Measurements from ENCODE around the gene KCNMA1.

- no peak for TF ChIP-seq ZNF274 (IDR thresholded peaks at IDR 0.05; ENCODE audit: low read depth, low read length)
- TF ChIP-seq YY1 (IDR thresholded peaks at IDR 0.05; ENCODE audit: insufficient read depth, insufficient read length) = no peak
- no peak for TF ChIP-seq SUZ12 (IDR thresholded peaks at IDR 0.05; ENCODE audit: extremely low read depth, insufficient read depth, insufficient read length)
These were observed 269.6 kb downstream of the KCNMA1 start for GRCh38 chr10:77368006-77368405.

Data from NT2/D1 (cell line).